Measurements from ENCODE around the gene SUCNR1.

SUCNR1 gene

DNA sequence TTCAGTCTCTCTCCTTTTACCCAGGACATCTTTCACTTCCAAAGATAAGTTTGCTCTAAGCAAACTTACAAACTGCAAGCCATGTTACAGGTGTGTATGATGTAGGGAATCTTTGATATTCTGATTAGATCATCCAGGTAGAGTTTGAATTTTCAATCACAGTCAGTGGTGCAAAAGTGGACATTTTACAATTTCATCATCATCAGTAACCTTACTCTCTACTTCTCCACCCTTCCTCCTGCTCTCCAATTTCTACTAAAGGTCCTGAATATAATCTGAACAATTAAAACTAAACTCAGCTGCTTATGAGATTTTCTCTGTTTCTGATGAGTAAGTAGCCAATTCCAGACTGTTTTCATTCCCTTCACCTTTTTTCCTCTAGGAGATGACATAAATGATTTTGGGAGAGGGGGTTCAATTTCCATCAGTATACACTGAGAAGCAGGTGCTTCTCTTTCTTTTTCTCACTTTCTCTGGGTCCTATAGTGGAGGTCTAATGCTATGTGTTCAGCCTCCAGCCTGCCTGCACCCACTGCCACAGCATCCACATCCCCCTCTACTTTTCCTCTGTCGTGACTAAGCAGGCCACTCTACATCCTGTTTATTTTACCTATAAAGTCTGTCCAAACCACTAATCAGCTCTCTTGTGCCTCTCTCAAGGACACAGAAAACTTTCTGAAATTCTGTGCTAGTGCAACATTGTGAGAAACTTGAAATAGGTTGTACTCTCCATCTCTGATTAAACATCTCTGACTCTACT, 27.6 kb downstream of the SUCNR1 start:
- Histone ChIP-seq H2AFZ (ENCODE audit: insufficient read depth, low read length, poor library complexity) (no peak overlapping the region), H3K79me1 (ENCODE audit: low read length) (peaks cover 5% of the 10 kb centered on the region), H3K27ac (ENCODE audit: low read depth, low read length) (no peak overlapping the region), H3K14ac (ENCODE audit: low read length) (no peak overlapping the region), H3K36me3 (ENCODE audit: control insufficient read depth in 1 of 2, insufficient read depth in 2 of 2, low read length in 2 of 2) (no peaks in the 10 kb centered on the region), H4K91ac (ENCODE audit: low read depth, low read length) (no peak overlapping the region), H4K12ac (ENCODE audit: low read depth, low read length) (no peak overlapping the region), H3K23ac (ENCODE audit: low read length) (no peak overlapping the region), H2AK5ac (ENCODE audit: low read length) (no peak overlapping the region), H3K4me1 (ENCODE audit: control insufficient read depth in 1 of 2, insufficient read depth in 2 of 2, low read length in 2 of 2) (peaks cover 8 to 16% of the 10 kb centered on the region in 2 experiments), H4K8ac (ENCODE audit: low read depth, low read length) (no peak overlapping the region), H3K4me3 (ENCODE audit: low read depth, low read length) (no peak overlapping the region), H3K4ac (ENCODE audit: low read depth, low read length) (no peak overlapping the region), H3K18ac (ENCODE audit: low read length) (no peak overlapping the region), H2BK12ac (ENCODE audit: low read length) (no peak overlapping the region), H2BK120ac (ENCODE audit: insufficient read depth, low read length, poor library complexity) (no peak overlapping the region), H3K9ac (ENCODE audit: low read length) (no peak overlapping the region), H2BK5ac (ENCODE audit: low read depth, low read length, poor library complexity) (no peak overlapping the region), H3K4me2 (ENCODE audit: low read length) (no peak overlapping the region), H3K27me3 (ENCODE audit: insufficient read depth, low read length) (no peaks in the 10 kb centered on the region), H3K79me2 (ENCODE audit: control insufficient read depth, insufficient read depth, low read length, poor library complexity) (peaks cover 2% of the 10 kb centered on the region), H3K9me3 (ENCODE audit: insufficient read depth, low read depth, low read length) (no peaks in the 10 kb centered on the region)
- WGBS (ENCODE audit: extremely low coverage, insufficient coverage, insufficient read length), result no CpG with 5 or more reads among the region's 1 CpG
- DNase-seq, result no peak

DNA sequence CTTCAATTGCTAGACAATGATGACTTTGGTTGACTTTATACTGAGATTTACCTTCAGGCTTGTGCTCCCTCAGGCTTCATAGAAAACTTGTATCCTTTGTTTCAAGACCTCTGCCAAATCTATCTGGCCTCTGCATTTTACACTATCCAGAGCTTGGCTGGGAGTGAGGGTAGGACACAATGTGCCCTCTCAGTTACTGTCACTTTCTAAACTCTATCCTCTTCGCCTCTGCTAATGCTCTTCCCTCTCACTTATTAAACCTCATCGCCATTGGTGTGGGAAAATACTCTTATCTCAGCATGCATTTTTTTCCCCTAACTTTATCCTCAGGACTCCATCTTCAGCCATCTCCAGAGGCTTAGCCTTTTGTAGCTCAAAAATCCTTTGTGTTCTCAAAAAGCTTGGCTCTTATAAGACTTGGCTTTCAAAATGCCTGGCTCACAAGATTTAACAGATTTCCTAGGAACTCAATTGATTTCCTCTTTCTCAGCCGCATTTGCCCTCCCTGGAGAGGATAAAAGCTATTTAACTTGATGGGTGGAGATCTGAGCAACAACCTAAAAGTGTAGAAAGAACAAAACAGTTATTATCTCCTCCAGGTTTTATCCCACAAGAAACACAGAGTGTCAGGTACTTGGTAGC, 28.3 kb downstream of the SUCNR1 start:
- peaks cover 2% of the 10 kb centered on the region for H3K79me2 ChIP-seq (ENCODE audit: control insufficient read depth, insufficient read depth, low read length, poor library complexity)
- H2AFZ ChIP-seq (ENCODE audit: insufficient read depth, low read length, poor library complexity), result no peak overlapping the region
- H4K8ac ChIP-seq (ENCODE audit: low read depth, low read length), result peak overlapping the region; percentile 25
- peak overlapping the region; percentile 45 for H2BK12ac ChIP-seq (ENCODE audit: low read length)
- no peak overlapping the region for H3K14ac ChIP-seq (ENCODE audit: low read length)
- H4K91ac ChIP-seq (ENCODE audit: low read depth, low read length), result no peak overlapping the region
- H3K79me1 ChIP-seq (ENCODE audit: low read length), result peaks cover 5% of the 10 kb centered on the region
- H3K9me3 ChIP-seq (ENCODE audit: insufficient read depth, low read depth, low read length), result no peaks in the 10 kb centered on the region
- H3K27ac ChIP-seq (ENCODE audit: low read depth, low read length), result peak overlapping the region; percentile 50
- no peak overlapping the region for H3K18ac ChIP-seq (ENCODE audit: low read length)
- no peak overlapping the region for H3K4me2 ChIP-seq (ENCODE audit: low read length)
- H3K27me3 ChIP-seq (ENCODE audit: insufficient read depth, low read length), result no peaks in the 10 kb centered on the region
- H3K4me3 ChIP-seq (ENCODE audit: low read depth, low read length), result no peak overlapping the region
- no peaks in the 10 kb centered on the region for H3K36me3 ChIP-seq (ENCODE audit: control insufficient read depth in 1 of 2, insufficient read depth in 2 of 2, low read length in 2 of 2)
- H2AK5ac ChIP-seq (ENCODE audit: low read length), result no peak overlapping the region
- no peak overlapping the region for H2BK5ac ChIP-seq (ENCODE audit: low read depth, low read length, poor library complexity)
- DNase-seq, result no peak
- peaks cover 8 to 16% of the 10 kb centered on the region in 2 experiments for H3K4me1 ChIP-seq (ENCODE audit: control insufficient read depth in 1 of 2, insufficient read depth in 2 of 2, low read length in 2 of 2)
- no CpG with 5 or more reads among the region's 3 CpGs for WGBS (ENCODE audit: extremely low coverage, insufficient coverage, insufficient read length)
- H4K12ac ChIP-seq (ENCODE audit: low read depth, low read length), result no peak overlapping the region
- no peak overlapping the region for H3K23ac ChIP-seq (ENCODE audit: low read length)
- H3K4ac ChIP-seq (ENCODE audit: low read depth, low read length), result peak overlapping the region; percentile 33
- H2BK120ac ChIP-seq (ENCODE audit: insufficient read depth, low read length, poor library complexity), result no peak overlapping the region
- no peak overlapping the region for H3K9ac ChIP-seq (ENCODE audit: low read length)

DNA sequence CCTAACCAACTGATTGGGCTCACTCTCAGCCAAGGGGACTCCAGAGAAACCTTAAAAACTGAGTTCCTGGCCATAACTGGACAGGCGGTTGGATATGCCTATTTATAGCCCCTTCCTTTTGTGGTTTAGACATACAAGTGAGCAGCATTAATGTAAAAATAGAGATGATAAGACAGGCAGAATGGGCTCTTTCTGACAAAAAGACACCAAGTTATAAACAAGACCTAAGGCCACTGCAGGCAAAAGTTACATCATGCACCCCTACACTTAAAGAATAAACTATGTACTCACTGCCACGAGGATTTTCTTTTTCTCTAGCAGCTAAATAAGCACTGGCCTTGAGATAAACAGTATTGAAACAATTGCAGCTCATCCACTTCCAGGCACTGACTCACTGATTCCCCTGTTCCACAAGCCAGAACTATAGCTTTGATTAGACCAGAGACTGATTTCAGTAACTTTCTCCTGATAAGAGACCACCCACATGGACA, 30.1 kb downstream of the SUCNR1 start:
- DNase-seq, result no peak
- peaks cover 8 to 16% of the 10 kb centered on the region in 2 experiments for H3K4me1 ChIP-seq (ENCODE audit: control insufficient read depth in 1 of 2, insufficient read depth in 2 of 2, low read length in 2 of 2)
- no peak overlapping the region for H4K91ac ChIP-seq (ENCODE audit: low read depth, low read length)
- H3K4ac ChIP-seq (ENCODE audit: low read depth, low read length), result no peak overlapping the region
- no peak overlapping the region for H3K14ac ChIP-seq (ENCODE audit: low read length)
- no peak overlapping the region for H3K9ac ChIP-seq (ENCODE audit: low read length)
- no peak overlapping the region for H3K23ac ChIP-seq (ENCODE audit: low read length)
- H2BK12ac ChIP-seq (ENCODE audit: low read length), result no peak overlapping the region
- H4K12ac ChIP-seq (ENCODE audit: low read depth, low read length), result no peak overlapping the region
- H2BK120ac ChIP-seq (ENCODE audit: insufficient read depth, low read length, poor library complexity), result peak overlapping the region; percentile 14
- H4K8ac ChIP-seq (ENCODE audit: low read depth, low read length), result no peak overlapping the region
- H3K4me3 ChIP-seq (ENCODE audit: low read depth, low read length), result no peak overlapping the region
- H3K9me3 ChIP-seq (ENCODE audit: insufficient read depth, low read depth, low read length), result no peaks in the 10 kb centered on the region
- H3K27me3 ChIP-seq (ENCODE audit: insufficient read depth, low read length), result no peaks in the 10 kb centered on the region
- peaks cover 5% of the 10 kb centered on the region for H3K79me1 ChIP-seq (ENCODE audit: low read length)
- no peak overlapping the region for H2AK5ac ChIP-seq (ENCODE audit: low read length)
- no CpG with 5 or more reads among the region's 2 CpGs for WGBS (ENCODE audit: extremely low coverage, insufficient coverage, insufficient read length)
- H2BK5ac ChIP-seq (ENCODE audit: low read depth, low read length, poor library complexity), result no peak overlapping the region
- H3K36me3 ChIP-seq (ENCODE audit: control insufficient read depth in 1 of 2, insufficient read depth in 2 of 2, low read length in 2 of 2), result no peaks in the 10 kb centered on the region
- no peak overlapping the region for H3K4me2 ChIP-seq (ENCODE audit: low read length)
- H3K79me2 ChIP-seq (ENCODE audit: control insufficient read depth, insufficient read depth, low read length, poor library complexity), result peaks cover 2% of the 10 kb centered on the region
- H3K18ac ChIP-seq (ENCODE audit: low read length), result no peak overlapping the region
- H3K27ac ChIP-seq (ENCODE audit: low read depth, low read length), result peak overlapping the region; percentile 37
- no peak overlapping the region for H2AFZ ChIP-seq (ENCODE audit: insufficient read depth, low read length, poor library complexity)

DNA sequence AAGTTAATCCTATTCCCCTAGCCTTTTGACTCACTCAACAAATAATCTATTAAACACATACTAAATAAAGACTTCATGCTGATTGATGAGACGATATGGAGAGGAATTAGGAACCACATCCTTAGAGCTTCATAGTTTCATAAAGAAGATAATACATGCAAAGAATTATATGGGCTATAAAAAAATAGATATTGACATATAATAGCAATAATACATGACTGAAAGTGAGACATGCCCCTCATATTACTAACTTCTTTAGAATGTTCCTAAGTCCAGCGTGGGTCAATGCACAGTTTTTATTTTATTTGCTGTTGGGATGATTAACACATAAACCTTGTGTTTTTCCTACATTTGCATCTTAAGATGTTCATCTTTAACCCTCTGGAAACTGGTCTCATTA, 32.2 kb downstream of the SUCNR1 start:
- Histone ChIP-seq H3K79me1 (ENCODE audit: low read length) (no peaks in the 10 kb centered on the region), H4K12ac (ENCODE audit: low read depth, low read length) (no peak overlapping the region), H3K23ac (ENCODE audit: low read length) (no peak overlapping the region), H2BK12ac (ENCODE audit: low read length) (no peak overlapping the region), H3K27ac (ENCODE audit: low read depth, low read length) (no peak overlapping the region), H4K8ac (ENCODE audit: low read depth, low read length) (no peak overlapping the region), H2AFZ (ENCODE audit: insufficient read depth, low read length, poor library complexity) (no peak overlapping the region), H2AK5ac (ENCODE audit: low read length) (no peak overlapping the region), H3K4me1 (ENCODE audit: control insufficient read depth in 1 of 2, insufficient read depth in 2 of 2, low read length in 2 of 2) (peaks cover 5 to 10% of the 10 kb centered on the region in 2 experiments), H3K4me2 (ENCODE audit: low read length) (no peak overlapping the region), H3K4ac (ENCODE audit: low read depth, low read length) (no peak overlapping the region), H3K9me3 (ENCODE audit: insufficient read depth, low read depth, low read length) (no peaks in the 10 kb centered on the region), H3K27me3 (ENCODE audit: insufficient read depth, low read length) (no peaks in the 10 kb centered on the region), H4K91ac (ENCODE audit: low read depth, low read length) (no peak overlapping the region), H2BK120ac (ENCODE audit: insufficient read depth, low read length, poor library complexity) (no peak overlapping the region), H2BK5ac (ENCODE audit: low read depth, low read length, poor library complexity) (no peak overlapping the region), H3K4me3 (ENCODE audit: low read depth, low read length) (no peak overlapping the region), H3K14ac (ENCODE audit: low read length) (no peak overlapping the region), H3K18ac (ENCODE audit: low read length) (no peak overlapping the region), H3K9ac (ENCODE audit: low read length) (no peak overlapping the region), H3K36me3 (ENCODE audit: control insufficient read depth in 1 of 2, insufficient read depth in 2 of 2, low read length in 2 of 2) (no peaks in the 10 kb centered on the region), H3K79me2 (ENCODE audit: control insufficient read depth, insufficient read depth, low read length, poor library complexity) (no peaks in the 10 kb centered on the region)
- no peak for DNase-seq
- no CpG with 5 or more reads among the region's 2 CpGs for WGBS (ENCODE audit: extremely low coverage, insufficient coverage, insufficient read length)

All from trophoblast cell (in vitro differentiated cells and primary cell).